Activated CD8-positive, alpha-beta memory T cell treated with anti-CD3 and anti-CD28 coated beads, Interleukin-2, amount 10 ng/mL, durations not matched to agents 7 days and 5 days (primary cell): ENCODE data around the gene FREY1. TPM values are rescaled to one million over a fixed set of nuclear protein-coding genes. Genes with fewer than 3 reads are reported as not detected.

Source experiments
- ATAC-seq: fragments of 150-1000 bp; cut with Tn5 transposase; one replicate; pipeline ENCODE4 v1.10.0; 2021; ENCODE audit warnings: moderate library complexity
- CTCF ChIA-PET: fragments of 350-600 bp; sonication (Branson Sonifier 250); formaldehyde crosslinking; loops from one replicate; lab custom pipeline; 2021; ENCODE audit warnings: antibody characterized with exemption; lab: Charles Lee
- DNase-seq: peaks from one replicate; pipeline ENCODE4 v3.0.0-alpha.2; 2020
- H3K27ac Mint-ChIP-seq: one replicate; pipeline ENCODE4 v1.8.0; 2021; ENCODE audit warnings: mild to moderate bottlenecking, mixed read lengths
- H3K27me3 Mint-ChIP-seq: one replicate; pipeline ENCODE4 v1.8.0; 2021; ENCODE audit warnings: mixed read lengths
- H3K36me3 Mint-ChIP-seq: one replicate; pipeline ENCODE4 v1.8.0; 2021; ENCODE audit warnings: mild to moderate bottlenecking, mixed read lengths
- H3K4me1 Mint-ChIP-seq: one replicate; pipeline ENCODE4 v1.8.0; 2021; ENCODE audit warnings: mixed read lengths
- H3K4me3 Mint-ChIP-seq: one replicate; pipeline ENCODE4 v1.8.0; 2021; ENCODE audit warnings: mild to moderate bottlenecking, moderate library complexity, mixed read lengths
- H3K9me3 Mint-ChIP-seq: one replicate; pipeline ENCODE4 v1.8.0; 2022; ENCODE audit warnings: low read depth, mixed read lengths
- total RNA-seq, 2 experiments: library from RNA; stranded (reverse); gene quantifications; one replicate each; pipeline ENCODE4 v1.2.3, GENCODE V29; 2021

FREY1 gene
- total RNA-seq, result 1 to 10 TPM in 1 of 2 experiments, under 1 TPM in 1; 0.93 to 1.5 TPM

GRCh38 chr11:45906965-45907611, at the start of gene FREY1:
Gene FREY1, minus strand, starts transcription at chr11:45907271. Its CDS starts 26 bp downstream, at chr11:45907245.
- no peaks in the 10 kb centered on the region for H3K27me3 Mint-ChIP-seq
- no peak within 1 kb of the TSS for H3K4me3 Mint-ChIP-seq
- no peak within 1 kb of the TSS for H3K27ac Mint-ChIP-seq
- no peaks in the 10 kb centered on the region for H3K9me3 Mint-ChIP-seq
- H3K4me1 Mint-ChIP-seq, result peaks cover 2% of the 10 kb centered on the region
- ATAC-seq (no peak), DNase-seq (no peak)
- H3K36me3 Mint-ChIP-seq, result peaks cover 4% of the 10 kb centered on the region
- CTCF ChIA-PET, result no interaction called here

- H3K4me3 Mint-ChIP-seq, result no peak overlapping the region
- no peaks in the 10 kb centered on the region for H3K4me1 Mint-ChIP-seq
- ATAC-seq (no peak), DNase-seq (no peak)
- peaks cover 13% of the 10 kb centered on the region for H3K36me3 Mint-ChIP-seq
- CTCF ChIA-PET, result no interaction called here
- no peak overlapping the region for H3K27ac Mint-ChIP-seq
- H3K9me3 Mint-ChIP-seq, result no peaks in the 10 kb centered on the region
- H3K27me3 Mint-ChIP-seq, result no peaks in the 10 kb centered on the region
Measured at GRCh38 chr11:45949992-45950407, 42.9 kb upstream of the FREY1 start.

- H3K27ac Mint-ChIP-seq, result no peak overlapping the region
- H3K36me3 Mint-ChIP-seq, result peaks cover 13% of the 10 kb centered on the region
- ATAC-seq (no peak), DNase-seq (no peak)
- H3K4me3 Mint-ChIP-seq, result no peak overlapping the region
- H3K9me3 Mint-ChIP-seq, result no peaks in the 10 kb centered on the region
- H3K4me1 Mint-ChIP-seq, result no peaks in the 10 kb centered on the region
- CTCF ChIA-PET, result interaction anchor here (1.0 to 2.1 kb wide), 2 partner anchors 17 to 127 kb away, joined by 3 to 9 read pairs; no protein-coding TSS in a partner anchor
- H3K27me3 Mint-ChIP-seq, result no peaks in the 10 kb centered on the region
Measured at GRCh38 chr11:45948356-45948755, 41.3 kb upstream of the FREY1 start.

- Mint-ChIP-seq H3K27ac (no peak overlapping the region), H3K36me3 (peaks cover 10% of the 10 kb centered on the region), H3K4me3 (no peak overlapping the region), H3K9me3 (no peaks in the 10 kb centered on the region), H3K4me1 (no peaks in the 10 kb centered on the region), H3K27me3 (no peaks in the 10 kb centered on the region)
- ATAC-seq (no peak), DNase-seq (no peak)
- CTCF ChIA-PET, result interaction anchor here (2.1 kb wide), 1 partner anchor 17 kb away, joined by 9 read pairs; no protein-coding TSS in a partner anchor
Measured at GRCh38 chr11:45947885-45948284, 40.8 kb upstream of the FREY1 start.

- Mint-ChIP-seq H3K4me3 (no peak overlapping the region), H3K4me1 (no peaks in the 10 kb centered on the region), H3K9me3 (no peaks in the 10 kb centered on the region), H3K27ac (no peak overlapping the region), H3K36me3 (peaks cover 9% of the 10 kb centered on the region), H3K27me3 (no peaks in the 10 kb centered on the region)
- CTCF ChIA-PET, result no interaction called here
- ATAC-seq (no peak), DNase-seq (no peak)
Measured at GRCh38 chr11:45945397-45945999, 38.4 kb upstream of the FREY1 start.

DNA sequence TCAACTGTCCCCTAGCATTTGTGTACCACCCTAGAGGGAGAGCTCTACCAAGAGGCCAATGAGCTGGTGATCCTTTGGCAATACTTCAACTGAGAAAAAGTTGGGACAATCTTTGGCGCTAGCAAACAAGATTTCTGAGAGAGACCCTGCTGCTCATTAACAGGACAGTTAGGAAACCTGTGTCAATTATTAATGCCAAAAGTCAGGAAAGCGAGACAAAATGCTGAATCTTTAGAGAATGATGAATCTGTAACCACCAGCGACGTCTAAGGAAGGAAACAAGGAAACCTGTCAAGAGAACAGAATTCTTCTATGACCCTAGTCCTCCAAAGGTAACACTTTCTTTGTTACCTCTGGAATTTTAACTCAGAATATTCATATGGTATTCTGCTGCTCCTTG, 35.3 kb upstream of the FREY1 start:
- peaks cover 8% of the 10 kb centered on the region for H3K36me3 Mint-ChIP-seq
- CTCF ChIA-PET, result no interaction called here
- H3K27me3 Mint-ChIP-seq, result no peaks in the 10 kb centered on the region
- no peak overlapping the region for H3K27ac Mint-ChIP-seq
- H3K4me1 Mint-ChIP-seq, result no peaks in the 10 kb centered on the region
- H3K4me3 Mint-ChIP-seq, result no peak overlapping the region
- DNase-seq (no peak), ATAC-seq (no peak)
- no peaks in the 10 kb centered on the region for H3K9me3 Mint-ChIP-seq

DNA sequence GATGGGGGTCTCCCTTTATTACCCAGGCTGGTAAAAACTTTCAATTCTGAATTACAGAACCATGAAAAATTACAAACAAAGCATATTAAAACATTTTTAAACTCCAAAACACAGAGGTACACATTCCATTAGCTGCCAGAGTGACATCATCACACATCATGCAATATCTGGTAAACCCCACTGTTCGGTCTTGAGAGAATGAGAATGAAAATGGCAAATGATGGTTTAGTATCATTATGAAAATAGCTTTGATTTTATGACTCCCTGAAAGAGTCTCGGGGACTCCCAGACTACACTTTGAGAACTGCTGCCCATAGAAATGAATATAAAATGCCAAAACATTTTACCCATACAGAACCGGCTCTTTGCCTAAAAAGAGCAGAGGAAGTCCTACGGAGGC, 34.2 kb upstream of the FREY1 start:
- DNase-seq (no peak), ATAC-seq (no peak)
- Mint-ChIP-seq H3K4me1 (no peaks in the 10 kb centered on the region), H3K27me3 (no peaks in the 10 kb centered on the region), H3K27ac (no peak overlapping the region), H3K9me3 (no peaks in the 10 kb centered on the region), H3K4me3 (no peak overlapping the region), H3K36me3 (peaks cover 8% of the 10 kb centered on the region)
- CTCF ChIA-PET, result no interaction called here

DNA sequence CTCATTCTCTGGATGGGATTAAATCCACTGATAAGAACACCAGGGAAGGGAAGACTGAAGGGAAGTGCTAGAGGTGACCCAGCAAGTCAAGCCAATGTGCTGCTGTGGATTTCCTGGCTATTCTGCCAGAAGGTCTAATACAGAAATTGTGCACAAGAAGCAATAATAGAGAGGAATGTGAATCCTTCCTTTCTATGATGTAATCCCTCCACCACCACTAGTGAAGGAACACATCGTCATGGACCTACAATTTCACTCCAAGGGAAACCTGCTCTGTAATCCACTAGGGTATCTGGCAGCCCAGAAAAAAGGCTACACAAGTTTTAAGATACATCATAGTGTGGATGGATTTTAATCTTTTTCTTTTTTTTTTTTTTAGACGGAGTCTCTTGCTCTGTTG, 32.8 kb upstream of the FREY1 start:
- DNase-seq, result no peak
- no peak for ATAC-seq
- H3K27me3 Mint-ChIP-seq, result no peaks in the 10 kb centered on the region
- H3K9me3 Mint-ChIP-seq, result no peaks in the 10 kb centered on the region
- peaks cover 3% of the 10 kb centered on the region for H3K36me3 Mint-ChIP-seq
- H3K4me3 Mint-ChIP-seq, result no peak overlapping the region
- no peaks in the 10 kb centered on the region for H3K4me1 Mint-ChIP-seq
- CTCF ChIA-PET, result interaction anchor here (1.0 kb wide), 1 partner anchor 67 kb away, joined by 3 read pairs; no protein-coding TSS in a partner anchor
- H3K27ac Mint-ChIP-seq, result no peak overlapping the region

- H3K27ac Mint-ChIP-seq, result no peak overlapping the region
- H3K4me3 Mint-ChIP-seq, result no peak overlapping the region
Measured at GRCh38 chr11:45937916-45938315, 30.8 kb upstream of the FREY1 start.

GRCh38 chr11:45936511-45937054, 29.5 kb upstream of the FREY1 start:
- no peaks in the 10 kb centered on the region for H3K4me1 Mint-ChIP-seq
- H3K36me3 Mint-ChIP-seq, result peaks cover 4% of the 10 kb centered on the region
- ATAC-seq (no peak), DNase-seq (no peak)
- no peak overlapping the region for H3K27ac Mint-ChIP-seq
- no peak overlapping the region for H3K4me3 Mint-ChIP-seq
- H3K9me3 Mint-ChIP-seq, result no peaks in the 10 kb centered on the region
- H3K27me3 Mint-ChIP-seq, result no peaks in the 10 kb centered on the region
- CTCF ChIA-PET, result interaction anchor here (1.2 kb wide), 1 partner anchor 9 kb away, joined by 3 read pairs; no protein-coding TSS in a partner anchor

More at GRCh38 chr11:45937916-45938315, 30.8 kb upstream of the FREY1 start:
- CTCF ChIA-PET, result no interaction called here
- ATAC-seq (no peak), DNase-seq (no peak)
- Mint-ChIP-seq H3K27me3 (no peaks in the 10 kb centered on the region), H3K9me3 (no peaks in the 10 kb centered on the region), H3K36me3 (peaks cover 3% of the 10 kb centered on the region), H3K4me1 (no peaks in the 10 kb centered on the region)

- DNase-seq (no peak), ATAC-seq (no peak)
- no peaks in the 10 kb centered on the region for H3K9me3 Mint-ChIP-seq
- H3K36me3 Mint-ChIP-seq, result peaks cover 4% of the 10 kb centered on the region
- no peak overlapping the region for H3K27ac Mint-ChIP-seq
- H3K4me1 Mint-ChIP-seq, result peaks cover 5% of the 10 kb centered on the region
- CTCF ChIA-PET, result interaction anchor here (0.7 kb wide), 1 partner anchor 126 kb away, joined by 3 read pairs; no protein-coding TSS in a partner anchor
- H3K4me3 Mint-ChIP-seq, result no peak overlapping the region
- H3K27me3 Mint-ChIP-seq, result no peaks in the 10 kb centered on the region
Measured at GRCh38 chr11:45935349-45936064, 28.4 kb upstream of the FREY1 start.

GRCh38 chr11:45934580-45935318, 27.7 kb upstream of the FREY1 start:
- ATAC-seq, result no peak
- Mint-ChIP-seq H3K27ac (no peak overlapping the region), H3K9me3 (no peaks in the 10 kb centered on the region), H3K4me1 (peaks cover 13% of the 10 kb centered on the region), H3K36me3 (peaks cover 4% of the 10 kb centered on the region), H3K4me3 (no peak overlapping the region), H3K27me3 (no peaks in the 10 kb centered on the region)
- DNase-seq, result no peak
- CTCF ChIA-PET, result interaction anchor here (0.7 kb wide), 2 partner anchors 126 to 1017 kb away, joined by 3 read pairs; no protein-coding TSS in a partner anchor
